H9 (cell line): ENCODE measurements around the gene FAM120A. TPM values are rescaled to one million over a fixed set of nuclear protein-coding genes. Genes with fewer than 3 reads are reported as not detected.

Experiments
- DNase-seq: peaks from one replicate; pipeline ENCODE4 v3.0.0-alpha.2; 2017
- H2AFZ ChIP-seq: one replicate; pipeline ENCODE4 v1.6.1; 2013; ENCODE audit warnings: mild to moderate bottlenecking, low read length, control low read depth, moderate library complexity
- H2AK5ac ChIP-seq: 2 replicates; pipeline ENCODE4 v1.6.1; 2013; ENCODE audit warnings: low read length, control low read depth, mixed read lengths; ENCODE audit not compliant: insufficient read length
- H2BK120ac ChIP-seq: one replicate; pipeline ENCODE4 v1.6.1; 2013; ENCODE audit warnings: low read depth, mild to moderate bottlenecking, low read length, control low read depth, inconsistent platforms; ENCODE audit not compliant: poor library complexity, severe bottlenecking
- H2BK12ac ChIP-seq: 2 replicates; pipeline ENCODE4 v1.6.1; 2013; ENCODE audit warnings: low read length, control low read depth, mixed read lengths, low read depth; ENCODE audit not compliant: insufficient read length
- H2BK15ac ChIP-seq: 2 replicates; pipeline ENCODE4 v1.6.1; 2013; ENCODE audit warnings: low read depth, low read length, control low read depth
- H2BK20ac ChIP-seq: one replicate; pipeline ENCODE4 v1.6.1; 2013; ENCODE audit warnings: low read depth, mild to moderate bottlenecking, low read length, control low read depth, inconsistent platforms; ENCODE audit not compliant: poor library complexity, severe bottlenecking
- H2BK5ac ChIP-seq: 2 replicates; pipeline ENCODE4 v1.6.1; 2013; ENCODE audit warnings: low read length, control low read depth, mixed read lengths; ENCODE audit not compliant: insufficient read length
- H3K14ac ChIP-seq: 2 replicates; pipeline ENCODE4 v1.6.1; 2013; ENCODE audit warnings: low read length, control low read depth; ENCODE audit not compliant: insufficient read depth
- H3K18ac ChIP-seq: 2 replicates; pipeline ENCODE4 v1.6.1; 2013; ENCODE audit warnings: low read depth, mild to moderate bottlenecking, mixed read lengths, low read length, control low read depth; ENCODE audit not compliant: insufficient read length
- H3K23ac ChIP-seq: 2 replicates; pipeline ENCODE4 v1.6.1; 2013; ENCODE audit warnings: low read length, control low read depth, mixed read lengths, low read depth; ENCODE audit not compliant: insufficient read length
- H3K23me2 ChIP-seq: 2 replicates; pipeline ENCODE4 v1.6.1; 2013; ENCODE audit warnings: low read depth, mild to moderate bottlenecking, mixed read lengths, low read length, control low read depth; ENCODE audit not compliant: insufficient read length, poor library complexity, severe bottlenecking
- H3K27ac ChIP-seq: 2 replicates; pipeline ENCODE4 v1.5.1; 2013; ENCODE audit warnings: low read length, control low read depth, mixed read lengths, low read depth; ENCODE audit not compliant: insufficient read length
- H3K27me3 ChIP-seq: 2 replicates; pipeline ENCODE4 v1.6.1; 2013; ENCODE audit warnings: low read length, control low read depth, inconsistent platforms; ENCODE audit not compliant: insufficient read depth
- H3K4ac ChIP-seq: 2 replicates; pipeline ENCODE4 v1.6.1; 2013; ENCODE audit warnings: low read depth, mild to moderate bottlenecking, control low read depth, inconsistent platforms, low read length, moderate library complexity
- H3K4me1 ChIP-seq: 2 replicates; pipeline ENCODE4 v1.6.1; 2013; ENCODE audit warnings: low read length, control low read depth, inconsistent platforms; ENCODE audit not compliant: insufficient read depth
- H3K4me2 ChIP-seq: 2 replicates; pipeline ENCODE4 v1.6.1; 2013; ENCODE audit warnings: low read length, control low read depth, mixed read lengths; ENCODE audit not compliant: insufficient read length, insufficient read depth
- H3K56ac ChIP-seq: 2 replicates; pipeline ENCODE4 v1.6.1; 2013; ENCODE audit warnings: low read depth, mild to moderate bottlenecking, mixed read lengths, low read length, control low read depth; ENCODE audit not compliant: insufficient read length
- H3K79me1 ChIP-seq: 2 replicates; pipeline ENCODE4 v1.6.1; 2013; ENCODE audit warnings: low read depth, mild to moderate bottlenecking, moderate library complexity, low read length, control low read depth, inconsistent platforms; ENCODE audit not compliant: insufficient read depth, poor library complexity, severe bottlenecking
- H3K79me2 ChIP-seq: 2 replicates; pipeline ENCODE4 v1.6.1; 2013; ENCODE audit warnings: low read length, control low read depth, inconsistent platforms; ENCODE audit not compliant: insufficient read depth
- H3K9ac ChIP-seq: 2 replicates; pipeline ENCODE4 v1.6.1; 2013; ENCODE audit warnings: low read length, control low read depth, mixed read lengths; ENCODE audit not compliant: insufficient read length; ENCODE audit errors: extremely low read depth
- H3K9me3 ChIP-seq: one replicate; pipeline ENCODE4 v1.6.1; 2013; ENCODE audit warnings: low read depth, low read length, inconsistent platforms; ENCODE audit not compliant: control insufficient read depth
- H3T11ph ChIP-seq: one replicate; pipeline ENCODE4 v1.6.1; 2013; ENCODE audit warnings: mild to moderate bottlenecking, low read length, control low read depth, inconsistent platforms
- H4K20me1 ChIP-seq: one replicate; pipeline ENCODE4 v1.6.1; 2013; ENCODE audit not compliant: control insufficient read depth, insufficient read length, insufficient read depth
- H4K5ac ChIP-seq: 2 replicates; pipeline ENCODE4 v1.6.1; 2013; ENCODE audit warnings: low read depth, mild to moderate bottlenecking, mixed read lengths, low read length, control low read depth; ENCODE audit not compliant: insufficient read length
- H4K8ac ChIP-seq: replicated peaks from 2 replicates; pipeline ENCODE4 v1.6.1; 2013; ENCODE audit warnings: low read length, control low read depth, mixed read lengths, low read depth; ENCODE audit not compliant: insufficient read length
- H4K91ac ChIP-seq: 2 replicates; pipeline ENCODE4 v1.6.1; 2013; ENCODE audit warnings: low read depth, mild to moderate bottlenecking, moderate library complexity, mixed read lengths, low read length, control low read depth; ENCODE audit not compliant: insufficient read length
- H3K27ac Mint-ChIP-seq, 3 experiments: 2 replicates in 2 of 3; 3 replicates in 1 of 3; pipeline ENCODE4 v1.8.0; 2020 to 2021; ENCODE audit warnings: mixed read lengths in 3 of 3, mild to moderate bottlenecking in 1 of 3, moderate library complexity in 1 of 3
- H3K27me3 Mint-ChIP-seq: 2 replicates; pipeline ENCODE4 v1.8.0; 2021; ENCODE audit warnings: low read depth, mild to moderate bottlenecking, moderate library complexity, mixed read lengths
- H3K36me3 Mint-ChIP-seq, 3 experiments: 2 replicates in 2 of 3; 3 replicates in 1 of 3; pipeline ENCODE4 v1.8.0; 2020 to 2021; ENCODE audit warnings: low read depth in 3 of 3, mixed read lengths in 3 of 3; ENCODE audit not compliant: insufficient read depth in 1 of 3
- H3K4me1 Mint-ChIP-seq, 2 experiments: 2 replicates each; pipeline ENCODE4 v1.8.0; 2020; ENCODE audit warnings: mixed read lengths in 2 of 2
- H3K4me3 Mint-ChIP-seq, 2 experiments: 2 replicates in 1 of 2; 3 replicates in 1 of 2; pipeline ENCODE4 v1.8.0; 2020 to 2021; ENCODE audit warnings: mild to moderate bottlenecking in 2 of 2, mixed read lengths in 2 of 2, moderate library complexity in 1 of 2
- H3K9me3 Mint-ChIP-seq, 2 experiments: 2 replicates in 1 of 2; 3 replicates in 1 of 2; pipeline ENCODE4 v1.8.0; 2020; ENCODE audit warnings: mild to moderate bottlenecking in 2 of 2, mixed read lengths in 2 of 2, moderate library complexity in 1 of 2
- WGBS: extraction: QIAGEN DNeasy Blood & Tissue Kit; methylation state at CpG from one replicate; pipeline ENCODE4 v1.1.7; 2013; ENCODE audit warnings: missing lambda C conversion rate, low lambda C conversion rate, mixed read lengths; ENCODE audit not compliant: insufficient read length; ENCODE audit errors: extremely low coverage; 5-methylcytosine and 5-hydroxymethylcytosine counted together
- total RNA-seq: library from RNA; stranded (reverse); gene quantifications from 2 replicates; pipeline ENCODE4 v1.2.1, GENCODE V29; 2021
- TF ChIP-seq, protein P1 (sequence below): fragments of 200-600 bp; sonication (generic); conservative IDR thresholded peaks from 3 replicates; pipeline ENCODE4 v1.8.0; 2021; ENCODE audit warnings: antibody characterized with exemption, mild to moderate bottlenecking

Gene FAM120A
- total RNA-seq, 1 experiment from 2014 or later: 57.7 TPM

DNA sequence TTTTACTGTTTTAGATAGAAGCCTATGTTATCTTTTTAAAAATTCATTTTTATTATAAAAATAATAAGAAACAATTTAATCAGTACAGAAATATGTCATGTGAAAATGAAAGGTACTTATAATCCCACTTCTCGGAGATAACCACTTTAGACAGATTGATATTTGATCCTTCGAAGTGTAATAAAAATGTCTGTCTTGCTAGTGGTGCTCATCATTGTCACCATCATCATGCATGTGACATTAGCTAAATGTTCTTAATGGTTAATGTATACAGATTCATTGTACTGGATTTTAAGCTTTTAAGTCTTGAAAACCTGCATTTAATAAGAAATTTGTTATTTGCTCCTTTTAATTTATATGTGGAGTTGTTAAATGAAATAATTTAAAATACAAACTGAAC lies 32.0 kb downstream of the FAM120A start:
- Mint-ChIP-seq H3K36me3 (peaks cover 24 to 42% (median 25%) of the 10 kb centered on the region in 3 experiments), H3K4me1 (peaks cover 15 to 22% of the 10 kb centered on the region in 2 experiments), H3K9me3 (no peaks in the 10 kb centered on the region), H3K27me3 (no peaks in the 10 kb centered on the region), H3K27ac (no peak overlapping the region), H3K4me3 (no peak overlapping the region)
- no peak overlapping the region for H3K9ac ChIP-seq
- no peak overlapping the region for H3K56ac ChIP-seq
- no peak overlapping the region for H2BK20ac ChIP-seq
- no peaks in the 10 kb centered on the region for H3K27me3 ChIP-seq
- no peak overlapping the region for H3K18ac ChIP-seq
- no peaks in the 10 kb centered on the region for H3K4me1 ChIP-seq
- no peak overlapping the region for H2BK120ac ChIP-seq
- no peaks in the 10 kb centered on the region for H4K20me1 ChIP-seq
- H2AFZ ChIP-seq: no peak overlapping the region
- no peaks in the 10 kb centered on the region for H3K9me3 ChIP-seq
- H4K5ac ChIP-seq: no peak overlapping the region
- no peak overlapping the region for H2BK12ac ChIP-seq
- H3K14ac ChIP-seq: no peak overlapping the region
- no peaks in the 10 kb centered on the region for H3K23me2 ChIP-seq
- H2BK5ac ChIP-seq: no peak overlapping the region
- no peak overlapping the region for H4K8ac ChIP-seq
- H3K23ac ChIP-seq: no peak overlapping the region
- no peak for DNase-seq
- no peak overlapping the region for H4K91ac ChIP-seq
- TF ChIP-seq, protein P1, sequence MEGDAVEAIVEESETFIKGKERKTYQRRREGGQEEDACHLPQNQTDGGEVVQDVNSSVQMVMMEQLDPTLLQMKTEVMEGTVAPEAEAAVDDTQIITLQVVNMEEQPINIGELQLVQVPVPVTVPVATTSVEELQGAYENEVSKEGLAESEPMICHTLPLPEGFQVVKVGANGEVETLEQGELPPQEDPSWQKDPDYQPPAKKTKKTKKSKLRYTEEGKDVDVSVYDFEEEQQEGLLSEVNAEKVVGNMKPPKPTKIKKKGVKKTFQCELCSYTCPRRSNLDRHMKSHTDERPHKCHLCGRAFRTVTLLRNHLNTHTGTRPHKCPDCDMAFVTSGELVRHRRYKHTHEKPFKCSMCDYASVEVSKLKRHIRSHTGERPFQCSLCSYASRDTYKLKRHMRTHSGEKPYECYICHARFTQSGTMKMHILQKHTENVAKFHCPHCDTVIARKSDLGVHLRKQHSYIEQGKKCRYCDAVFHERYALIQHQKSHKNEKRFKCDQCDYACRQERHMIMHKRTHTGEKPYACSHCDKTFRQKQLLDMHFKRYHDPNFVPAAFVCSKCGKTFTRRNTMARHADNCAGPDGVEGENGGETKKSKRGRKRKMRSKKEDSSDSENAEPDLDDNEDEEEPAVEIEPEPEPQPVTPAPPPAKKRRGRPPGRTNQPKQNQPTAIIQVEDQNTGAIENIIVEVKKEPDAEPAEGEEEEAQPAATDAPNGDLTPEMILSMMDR: no peak
- H3K4me2 ChIP-seq: no peak overlapping the region
- WGBS: no CpG with 5 or more reads among the region's 2 CpGs
- H3K4ac ChIP-seq: no peak overlapping the region
- no peak overlapping the region for H2BK15ac ChIP-seq
- H3K79me1 ChIP-seq: peaks cover 5% of the 10 kb centered on the region
- H2AK5ac ChIP-seq: no peak overlapping the region
- no peak overlapping the region for H3T11ph ChIP-seq
- H3K79me2 ChIP-seq: peaks cover 2% of the 10 kb centered on the region; the same call in 1 of the 2 replicates
- no peak overlapping the region for H3K27ac ChIP-seq
